Astrocyte of the spinal cord (primary cell): ENCODE results near the gene RANBP9.

Experiments
- DNase-seq: peaks from one replicate; pipeline ENCODE4 v3.0.0; 2011; ENCODE audit warnings: low read depth, low spot score
- H3K4me3 ChIP-seq: 2 replicates; pipeline ENCODE4 v1.5.1; 2011; ENCODE audit warnings: low read depth, mild to moderate bottlenecking, low read length, moderate library complexity
- CTCF ChIP-seq: IDR thresholded peaks from 2 replicates; pipeline ENCODE4 v1.5.1; 2012; ENCODE audit warnings: low read depth, mild to moderate bottlenecking, low read length, inconsistent platforms
- in situ Hi-C: cut with HindIII; loops from 2 replicates; pipeline ENCODE4 v1.10.0; 2017; ENCODE audit warnings: low sequenced_read_pairs

RANBP9 gene

GRCh38 chr6:13633343-13633742, 78.3 kb downstream of the RANBP9 start:
- in situ Hi-C loops, result no loop called here
- TF ChIP-seq CTCF, result no peak
- H3K4me3 ChIP-seq, result no peak overlapping the region
- no peak for DNase-seq

- no peak for DNase-seq
- no peak for TF ChIP-seq CTCF
- no peak overlapping the region for H3K4me3 ChIP-seq
- in situ Hi-C loops, result no loop called here
These were observed 81.1 kb downstream of the RANBP9 start for GRCh38 chr6:13630499-13630898.

- TF ChIP-seq CTCF, result no peak
- in situ Hi-C loops, result no loop called here
- no peak overlapping the region for H3K4me3 ChIP-seq
- no peak for DNase-seq
These were observed 82.0 kb downstream of the RANBP9 start for GRCh38 chr6:13629459-13630116.

- DNase-seq, result peak; percentile 14
- H3K4me3 ChIP-seq, result no peak overlapping the region
- in situ Hi-C loops, result no loop called here
- peak; percentile 61 for TF ChIP-seq CTCF
These were observed 86.8 kb downstream of the RANBP9 start for GRCh38 chr6:13624871-13625288.

- no peak overlapping the region for H3K4me3 ChIP-seq
- TF ChIP-seq CTCF, result no peak
- DNase-seq, result no peak
- in situ Hi-C loops, result no loop called here
These were observed 94.6 kb downstream of the RANBP9 start for GRCh38 chr6:13617066-13617465.

GRCh38 chr6:13615792-13616120, 95.9 kb downstream of the RANBP9 start:
- no peak for DNase-seq
- TF ChIP-seq CTCF, result no peak
- H3K4me3 ChIP-seq, result peak overlapping the region; percentile 94
- in situ Hi-C loops, result no loop called here
